ENCODE results near the gene FAM118A. TPM values are rescaled to one million over a fixed set of nuclear protein-coding genes. Genes with fewer than 3 reads are reported as not detected.

The FAM118A gene
- total and polyA plus RNA-seq, 9 of the 15 experiments (the other 6 are each of a cell fraction or from before 2014, with no cell fraction given): 17.0 to 223 (median 59.4) TPM

- no peak for TF ChIP-seq TSHZ1 (CRISPR knock-in tag; IDR thresholded peaks at IDR 0.05)
- TF ChIP-seq NCOA2 (IDR thresholded peaks at IDR 0.05; ENCODE audit: partially characterized antibody in 2 of 2): no peak
- TF ChIP-seq RREB1 (CRISPR knock-in tag; IDR thresholded peaks at IDR 0.05): no peak
- no peak for TF ChIP-seq RBBP5 (IDR thresholded peaks at IDR 0.05; ENCODE audit: borderline replicate concordance, insufficient read depth, low read length, poor library complexity, severe bottlenecking)
- no peak for TF ChIP-seq CHD1 (IDR thresholded peaks at IDR 0.05; ENCODE audit: low read length)
These were observed 29.1 kb downstream of the FAM118A start (continued) for GRCh38 chr22:45338795-45339194.

Measured in K562 (cell line).